HG02870 (cell line): Measurements from ENCODE around the gene IRF1.
"Not testable (repeated sequence)": the region's sequence is repeated elsewhere in the genome, so short reads cannot be mapped to it uniquely, and the experiment has no call there.

Experiments used
- ATAC-seq: cut with Tn5 transposase; IDR thresholded peaks from one replicate; pipeline ENCODE4 v1.9.1; 2021; ENCODE audit warnings: mild to moderate bottlenecking, moderate library complexity; ENCODE audit not compliant: unreplicated experiment

The IRF1 gene

DNA sequence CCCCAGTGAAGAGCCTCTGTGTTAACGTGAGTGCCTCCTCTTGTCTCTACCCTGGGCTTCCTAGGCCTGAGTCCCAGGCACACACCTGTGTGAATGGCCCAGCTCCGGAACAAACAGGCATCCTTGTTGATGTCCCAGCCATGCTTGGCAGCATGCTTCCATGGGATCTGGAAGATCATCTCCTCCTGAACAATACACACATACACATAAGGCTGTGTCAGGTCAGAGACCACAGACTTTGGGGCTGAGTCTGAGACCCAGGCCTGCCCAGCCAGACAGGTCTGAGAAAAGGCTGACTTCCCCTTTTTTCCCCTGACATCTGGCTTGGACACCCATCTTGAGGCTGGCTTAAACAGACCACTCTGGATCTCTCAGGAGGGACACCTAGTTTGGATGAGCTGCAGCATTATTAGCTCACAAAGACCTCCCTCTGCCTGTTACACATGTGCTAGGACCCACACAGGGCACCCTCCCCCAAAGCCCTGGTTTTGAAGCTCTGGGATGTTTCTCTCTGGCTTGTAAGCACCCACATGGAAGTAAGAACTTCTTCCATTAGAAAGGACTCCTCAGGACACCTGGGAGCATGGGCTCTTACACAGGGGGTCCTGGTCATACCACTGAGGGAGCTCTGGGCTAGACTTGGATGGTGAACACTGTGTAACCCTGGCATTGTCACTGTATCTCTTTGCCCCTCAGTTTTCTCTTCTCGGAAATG lies 2.6 kb downstream of the IRF1 start:
- no peak for ATAC-seq

DNA sequence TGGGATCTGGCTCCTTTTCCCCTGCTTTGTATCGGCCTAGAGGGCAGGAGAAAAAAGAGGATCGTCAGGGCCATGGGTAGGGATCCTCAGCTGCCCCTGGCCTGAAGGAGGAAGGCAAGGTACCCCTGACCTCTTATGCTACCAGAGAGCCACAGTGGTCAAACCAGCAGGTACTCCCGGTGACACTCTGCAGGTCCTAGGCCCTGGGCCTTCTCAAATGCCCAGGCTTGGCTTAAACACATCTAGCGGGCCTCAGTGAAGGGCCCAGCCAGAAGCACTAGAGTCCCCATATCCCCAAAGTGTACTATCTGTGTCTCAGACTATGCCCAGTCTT lies 3.5 kb downstream of the IRF1 start:
- ATAC-seq: no peak

DNA sequence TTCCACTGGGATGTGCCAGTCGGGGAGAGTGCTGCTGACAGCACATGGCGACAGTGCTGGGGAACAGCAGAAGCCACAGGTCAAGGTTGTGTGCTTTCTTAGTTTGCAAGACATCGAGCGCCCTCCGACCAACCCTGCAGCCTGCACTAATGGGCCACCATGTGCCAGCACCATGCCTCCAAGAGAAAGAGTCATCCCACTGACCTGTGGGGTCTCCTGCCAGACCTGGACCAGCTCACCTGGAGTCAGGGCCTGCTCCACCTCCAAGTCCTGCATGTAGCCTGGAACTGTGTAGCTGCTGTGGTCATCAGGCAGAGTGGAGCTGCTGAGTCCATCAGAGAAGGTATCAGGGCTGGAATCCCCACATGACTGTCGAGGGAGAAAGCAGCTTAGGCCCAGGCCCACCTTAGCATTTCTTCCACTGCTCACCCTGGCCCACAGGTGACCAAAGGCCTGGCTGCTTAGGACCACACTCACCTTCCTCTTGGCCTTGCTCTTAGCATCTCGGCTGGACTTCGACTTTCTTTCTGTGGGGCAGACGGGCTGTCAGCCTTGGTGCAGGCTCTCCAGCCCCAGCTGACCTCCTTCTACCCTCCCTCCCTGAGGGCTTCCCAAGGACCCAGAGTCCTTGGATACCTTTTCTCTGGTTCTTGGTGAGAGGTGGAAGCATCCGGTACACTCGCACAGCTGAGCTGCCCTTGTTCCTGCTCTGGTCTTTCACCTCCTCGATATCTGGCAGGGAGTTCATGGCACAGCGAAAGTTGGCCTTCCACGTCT lies 4.1 kb downstream of the IRF1 start:
- ATAC-seq: no peak

DNA sequence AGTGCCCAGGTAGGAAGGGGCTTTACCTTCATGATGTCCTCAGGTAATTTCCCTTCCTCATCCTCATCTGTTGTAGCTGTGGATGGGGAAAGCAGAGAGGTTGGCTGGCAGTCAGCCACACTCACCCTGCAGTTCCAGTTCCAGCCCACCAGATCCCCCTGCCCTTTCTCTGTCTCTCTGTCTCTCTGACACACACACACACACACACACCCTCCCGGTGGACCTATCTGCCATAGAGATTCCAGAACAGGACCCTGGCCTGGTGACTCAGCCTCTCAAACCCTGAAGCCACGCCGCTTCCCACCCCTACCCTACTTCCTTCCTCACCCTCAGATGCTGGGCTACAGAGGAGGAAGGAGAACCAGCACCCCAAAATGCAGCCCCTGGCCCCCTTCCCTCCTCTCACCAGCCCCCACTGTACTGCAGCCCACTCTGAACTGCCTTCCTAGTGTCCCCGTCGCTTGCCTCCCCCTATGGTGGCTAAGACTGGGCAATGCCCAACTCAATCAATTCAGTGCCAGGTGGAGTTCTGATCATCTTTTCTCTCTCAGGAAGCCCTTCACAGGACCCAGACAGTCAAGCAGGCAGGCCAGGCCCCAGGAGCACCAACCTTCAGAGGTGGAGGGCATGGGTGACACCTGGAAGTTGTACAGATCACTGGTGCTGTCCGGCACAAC lies 4.8 kb downstream of the IRF1 start:
- no peak for ATAC-seq

DNA sequence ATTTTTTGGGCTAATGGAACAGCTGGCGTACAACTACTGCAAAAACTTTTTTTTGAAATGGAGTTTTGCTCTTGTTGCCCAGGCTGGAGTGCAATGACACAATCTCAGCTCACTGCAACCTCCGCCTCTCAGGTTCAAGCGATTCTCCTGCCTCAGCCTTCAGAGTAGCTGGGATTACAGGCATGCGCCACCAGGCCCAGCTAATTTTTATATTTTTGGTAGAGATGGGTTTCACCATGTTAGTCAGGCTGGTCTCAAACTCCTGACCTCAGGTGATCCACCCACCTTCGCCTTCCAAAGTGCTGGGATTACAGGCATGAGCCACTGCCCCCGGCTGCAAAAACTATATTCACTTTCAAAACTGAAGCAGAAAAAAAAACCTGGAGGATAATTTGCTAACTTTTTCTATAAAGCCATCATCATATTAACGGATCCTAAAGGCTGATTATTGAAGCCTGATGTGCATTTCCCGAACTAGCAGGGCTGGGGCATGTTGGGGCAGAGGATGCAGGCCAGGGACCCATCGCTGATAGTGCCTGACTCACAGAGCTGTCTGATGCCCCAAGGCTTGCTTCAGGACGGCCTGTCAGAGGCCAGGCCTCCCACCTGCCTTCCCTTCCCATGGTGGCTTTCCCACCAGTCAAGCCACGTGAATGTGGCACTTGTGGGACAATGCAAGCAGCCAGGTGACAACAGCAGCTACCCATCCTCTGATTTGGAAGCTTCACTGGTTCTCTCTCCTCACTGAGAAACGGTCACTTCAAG lies 5.5 kb downstream of the IRF1 start:
- ATAC-seq: not testable (repeated sequence)

DNA sequence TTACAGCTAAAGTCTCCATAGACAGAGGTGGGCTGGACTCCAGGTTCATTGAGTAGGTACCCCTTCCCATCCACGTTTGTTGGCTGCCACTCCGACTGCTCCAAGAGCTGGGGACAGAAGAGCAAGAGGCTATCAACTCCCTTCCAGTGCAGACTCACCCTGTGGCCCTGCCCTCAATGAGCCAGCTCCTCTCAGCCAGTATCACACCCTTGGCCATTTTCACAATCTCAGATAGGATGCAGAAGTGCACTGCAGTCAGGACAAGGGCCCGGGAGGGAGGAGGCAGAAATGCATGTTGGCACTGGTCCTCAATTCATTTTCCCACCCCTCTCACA lies 6.2 kb downstream of the IRF1 start:
- no peak for ATAC-seq

DNA sequence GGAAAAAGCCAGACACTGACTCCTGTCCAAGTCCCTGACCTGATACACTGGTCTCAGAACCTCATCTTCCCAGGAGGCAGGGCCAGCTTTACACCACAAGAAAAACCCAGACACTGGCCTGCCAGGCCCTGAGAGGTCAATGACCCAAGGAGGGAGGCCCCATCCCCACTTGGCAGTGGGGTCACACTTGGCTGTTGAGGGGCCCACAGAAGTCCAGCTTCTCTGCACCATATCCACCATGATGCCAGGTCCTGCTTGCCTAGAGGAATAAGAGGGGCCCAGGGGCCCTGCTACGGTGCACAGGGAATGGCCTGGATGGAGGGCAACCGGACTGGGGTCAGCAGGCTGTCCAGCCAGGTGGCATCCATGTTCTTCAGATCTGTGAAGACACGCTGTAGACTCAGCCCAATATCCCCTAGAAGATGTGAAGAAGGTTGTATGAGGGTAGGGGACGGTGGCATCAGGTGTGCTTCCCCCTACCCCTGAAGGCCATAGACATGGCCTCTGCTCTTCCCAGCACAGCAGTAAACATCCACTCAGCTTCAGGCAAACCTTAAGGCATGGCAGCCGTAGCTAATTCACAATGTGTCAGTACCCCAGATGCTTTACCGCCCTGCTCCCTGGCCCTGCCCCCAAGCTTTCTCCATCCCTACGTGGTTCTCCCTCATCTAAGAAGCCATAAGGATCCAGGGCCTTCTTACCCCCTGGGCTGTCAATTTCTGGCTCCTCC lies 6.7 kb downstream of the IRF1 start:
- ATAC-seq: no peak

DNA sequence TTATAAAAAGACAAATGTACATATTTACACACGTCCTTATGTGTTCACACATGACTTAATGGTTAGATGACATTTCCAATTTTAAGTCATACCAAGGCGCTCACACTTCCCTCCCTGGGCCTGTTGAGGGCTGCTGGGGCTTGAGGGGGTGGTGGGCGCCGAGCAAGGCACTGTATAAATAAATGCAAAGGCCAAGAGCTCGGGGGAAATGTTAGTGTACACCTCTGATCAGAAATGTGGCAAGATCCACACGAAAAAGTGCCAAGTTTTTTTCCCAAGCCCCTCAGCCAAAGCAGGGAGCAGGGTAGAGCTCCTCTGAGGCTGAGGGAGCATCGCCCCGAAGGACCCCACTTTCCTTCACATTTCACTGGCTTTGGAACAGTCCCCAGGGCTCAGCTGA lies 7.5 kb downstream of the IRF1 start:
- no peak for ATAC-seq

DNA sequence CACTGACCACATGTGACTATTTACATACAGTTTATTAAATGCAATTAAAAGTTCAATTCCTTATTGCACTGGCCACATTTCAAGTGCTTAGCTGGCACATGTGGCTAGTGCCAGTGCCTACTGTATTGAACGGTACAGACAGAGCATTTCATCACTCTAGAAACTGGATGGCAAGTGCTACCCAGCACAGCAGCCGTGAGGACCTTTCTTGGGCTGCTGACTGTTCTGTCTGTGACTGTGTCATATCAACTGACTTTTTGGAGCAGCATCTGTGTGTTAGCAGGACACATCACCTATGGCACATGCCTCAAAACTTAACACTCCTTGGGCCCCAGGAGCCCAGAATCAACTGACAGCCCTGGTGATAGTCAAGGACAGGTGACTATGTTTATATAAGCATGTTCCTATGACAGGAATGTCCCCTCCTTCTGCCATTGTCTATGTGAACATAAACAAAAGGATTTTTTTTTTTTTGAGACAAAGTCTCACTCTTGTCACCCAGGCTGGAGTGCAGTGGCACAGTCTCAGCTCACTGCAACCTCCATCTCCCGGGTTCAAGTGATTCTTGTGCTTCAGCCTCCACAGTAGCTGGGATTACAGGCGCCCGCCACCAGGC lies 8.9 kb downstream of the IRF1 start:
- no peak for ATAC-seq

DNA sequence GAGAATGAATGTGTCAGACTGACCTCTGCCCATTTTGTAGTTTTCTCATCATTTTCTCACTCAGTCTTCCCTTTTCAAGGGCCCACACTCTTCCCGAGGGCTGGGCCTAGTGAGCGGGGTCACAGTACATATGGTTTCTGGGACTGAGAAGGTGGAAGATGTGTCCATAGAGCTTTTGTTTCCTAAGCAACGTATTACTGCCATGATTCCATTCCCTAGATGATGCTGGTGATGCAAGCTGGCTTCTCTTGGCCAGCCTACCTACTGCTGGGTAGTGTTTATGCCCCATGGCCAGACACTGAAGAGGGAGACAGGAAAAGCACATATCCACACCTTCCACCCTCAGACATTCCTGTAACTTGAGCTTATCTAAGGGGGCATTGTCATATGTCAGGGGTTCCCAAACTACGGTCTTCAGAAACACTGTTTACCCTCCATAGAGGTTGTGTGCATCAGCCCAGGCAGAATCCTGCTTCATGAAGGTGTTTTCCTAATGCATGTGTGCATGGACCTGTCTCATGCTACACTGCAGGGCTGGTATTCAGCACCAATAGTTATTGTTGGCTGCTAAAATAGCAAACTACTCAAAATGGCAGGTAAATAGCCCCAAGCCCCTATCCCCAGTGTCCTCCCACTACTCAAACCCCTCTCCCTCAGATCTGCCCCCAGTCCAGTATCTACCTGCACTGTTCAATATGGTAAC lies 9.5 kb downstream of the IRF1 start:
- no peak for ATAC-seq

DNA sequence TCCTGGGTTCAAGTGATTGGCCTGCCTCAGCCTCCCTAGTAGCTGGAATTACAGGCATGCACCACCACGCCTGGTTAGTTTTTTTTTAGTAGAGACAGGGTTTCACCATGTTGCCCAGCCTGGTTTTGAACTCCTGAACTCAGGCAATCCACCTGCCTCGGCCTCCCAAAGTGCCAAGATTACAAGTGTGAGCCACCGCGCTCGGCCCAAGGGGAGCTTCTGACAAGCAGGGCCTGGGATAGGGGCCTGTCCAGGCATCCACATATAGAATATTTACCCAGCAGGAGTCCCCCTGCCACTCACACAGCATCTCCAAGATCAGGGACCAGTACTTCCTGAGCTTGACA lies 10.1 kb downstream of the IRF1 start:
- no peak for ATAC-seq

DNA sequence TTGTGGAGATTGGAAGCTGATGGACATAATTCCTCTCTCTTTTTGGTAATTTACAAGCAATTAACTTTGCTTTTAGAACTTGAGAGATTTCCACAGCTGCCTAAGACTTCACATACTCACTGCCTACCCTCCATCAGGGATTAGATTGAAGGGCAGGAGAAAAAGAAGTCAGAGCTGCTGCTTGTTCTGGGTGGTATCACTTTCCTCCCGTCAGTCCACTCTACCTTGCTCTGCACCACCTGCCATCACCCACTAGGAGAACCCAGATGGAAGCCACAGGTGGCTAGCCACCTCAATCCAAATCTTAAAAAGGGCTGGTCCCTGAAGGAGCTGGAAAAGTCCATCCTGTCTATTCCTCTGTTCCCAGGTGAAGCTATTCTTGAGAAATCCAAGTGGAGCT lies 10.5 kb downstream of the IRF1 start:
- ATAC-seq: no peak

DNA sequence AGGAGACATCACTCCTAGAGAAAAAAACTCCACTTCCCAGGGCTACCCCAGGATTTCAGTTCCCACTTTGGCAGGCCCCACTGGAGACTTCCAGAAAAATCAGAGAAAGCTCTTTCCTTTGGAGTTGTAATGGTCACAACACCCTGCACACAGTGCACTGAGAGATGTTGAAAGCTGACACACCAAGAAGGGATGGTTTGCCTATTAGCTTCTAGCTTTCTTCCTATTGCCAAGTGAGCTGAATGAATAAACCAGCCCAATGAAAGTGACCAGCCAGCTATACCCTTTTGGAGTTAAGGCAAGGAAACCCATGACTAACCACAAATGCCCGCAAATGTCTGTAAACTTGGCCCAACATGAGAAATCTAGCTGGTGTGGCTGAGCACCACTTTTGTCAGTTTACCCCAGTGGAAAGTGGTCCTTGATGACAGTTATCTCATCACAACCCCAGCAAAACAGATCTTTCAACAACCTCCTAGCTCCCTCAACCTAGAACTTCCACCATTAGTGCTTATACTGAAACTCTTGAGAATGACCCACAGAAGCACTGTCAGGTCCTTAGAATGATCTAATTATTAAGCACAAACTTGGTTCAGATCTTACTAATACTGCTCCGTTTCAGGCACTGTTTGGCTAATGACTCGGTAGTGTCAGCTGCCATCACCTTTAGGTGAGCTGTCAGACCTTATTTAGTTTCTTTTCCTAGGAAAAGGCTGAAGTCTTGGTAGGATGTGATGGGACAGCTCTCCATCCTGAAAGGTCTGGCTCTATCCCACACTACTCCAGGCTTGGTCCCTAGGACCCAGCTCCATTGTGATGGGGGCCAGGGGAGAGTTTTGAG lies 11.2 kb downstream of the IRF1 start:
- peak; percentile 48 for ATAC-seq

DNA sequence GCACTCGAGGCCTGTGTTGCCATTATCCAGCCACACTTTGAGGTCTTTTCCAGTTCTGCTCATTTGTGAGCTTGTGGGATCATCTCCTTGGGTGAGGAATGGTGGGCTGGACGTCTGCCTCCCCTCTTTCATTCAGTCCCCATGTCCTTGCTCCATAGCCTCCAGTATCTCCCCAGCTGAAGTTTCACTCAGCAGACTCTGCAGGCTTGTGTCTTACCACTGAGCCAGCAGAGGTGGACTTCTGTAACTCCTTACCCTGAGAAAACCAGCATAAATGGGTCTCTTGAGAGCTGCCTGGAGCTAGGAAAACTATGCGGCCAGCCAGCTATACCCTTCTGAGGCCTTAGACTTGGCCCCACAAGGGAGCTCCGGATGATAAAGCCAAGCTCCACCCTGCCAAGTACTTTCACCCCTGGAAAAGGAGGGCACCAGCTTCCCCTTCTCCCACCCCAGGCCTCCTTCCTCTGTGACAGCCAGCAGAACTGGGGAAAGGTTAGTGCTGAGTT lies 12.2 kb downstream of the IRF1 start:
- no peak for ATAC-seq

DNA sequence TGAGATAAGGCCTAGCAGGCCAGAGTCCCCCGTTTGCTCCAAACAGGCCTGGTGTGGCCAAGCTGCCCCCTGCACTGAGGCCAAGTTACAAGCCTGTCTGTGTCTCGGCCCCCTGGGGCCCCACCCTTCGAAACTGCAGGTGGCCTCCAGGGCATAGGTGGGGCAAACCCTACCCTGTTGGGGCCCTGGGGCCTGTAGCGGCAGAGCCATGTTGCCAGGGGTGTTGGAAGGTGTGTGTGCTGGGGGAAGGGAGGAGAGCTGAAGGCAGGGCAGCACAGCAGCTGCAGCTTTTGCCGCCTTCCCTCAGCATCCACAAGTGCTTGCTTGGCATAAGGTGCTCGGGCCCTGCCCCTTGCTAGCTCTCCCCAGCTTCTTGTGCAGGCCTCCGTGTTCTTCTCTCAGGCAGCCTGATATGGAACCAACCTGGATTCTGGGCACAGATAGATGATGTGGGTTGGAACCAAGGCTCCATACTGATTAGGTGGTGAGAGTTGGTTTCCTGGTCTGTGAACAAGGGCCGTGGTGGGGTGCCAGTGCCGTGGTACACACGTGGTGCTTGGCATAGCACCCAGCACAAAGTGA lies 12.7 kb downstream of the IRF1 start:
- ATAC-seq: no peak

DNA sequence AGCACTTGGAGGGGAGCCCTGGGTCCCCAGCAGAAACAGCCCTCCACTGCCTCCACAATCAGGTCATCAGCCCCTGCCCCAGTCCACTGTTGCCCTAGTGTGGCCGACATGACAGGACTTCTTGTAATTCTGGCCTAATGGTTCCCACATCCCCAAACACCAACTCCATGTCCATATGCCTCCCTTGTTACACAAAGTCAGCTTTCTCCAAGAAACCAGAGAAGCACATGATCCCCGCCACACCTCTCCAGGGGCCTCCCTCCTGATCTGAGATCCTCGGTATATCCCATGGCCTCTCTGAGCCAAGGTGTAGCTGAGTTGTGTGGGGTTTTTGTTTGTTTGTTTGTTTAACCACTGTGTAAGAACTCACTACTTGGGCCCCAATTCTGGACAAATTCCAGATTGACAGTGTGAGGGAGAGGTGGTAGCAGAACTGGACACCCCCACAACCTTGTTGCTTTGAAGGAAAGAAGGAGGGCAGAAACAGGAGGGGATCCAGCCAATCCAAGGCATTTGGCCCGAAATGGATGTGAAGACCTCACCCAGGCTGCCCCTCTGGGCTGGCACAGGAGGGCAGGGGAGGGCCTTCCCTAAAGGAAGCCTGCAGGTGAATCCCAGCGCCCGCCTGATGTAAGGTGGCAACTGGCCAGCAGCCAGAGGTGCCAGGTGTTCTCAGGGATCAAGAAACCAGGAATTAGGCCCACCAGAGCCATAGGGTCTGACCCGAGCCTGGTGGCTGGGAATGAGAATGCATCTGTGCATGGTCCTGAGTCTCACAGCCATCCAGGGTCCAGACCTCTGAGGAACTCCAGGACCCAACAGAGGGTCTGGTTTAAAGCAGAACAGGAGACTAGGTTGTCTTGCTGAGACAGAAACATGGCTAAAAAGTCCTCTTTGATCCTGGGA lies 13.4 kb downstream of the IRF1 start:
- ATAC-seq: no peak
